Stimulated activated CD8-positive, alpha-beta memory T cell treated with anti-CD3 and anti-CD28 coated beads, Interleukin-7, amount 100 ng/mL, for 4 hours (primary cell): ENCODE data around the gene GMDS.
"Not testable (repeated sequence)": the region's sequence is repeated elsewhere in the genome, so short reads cannot be mapped to it uniquely, and the experiment has no call there.

Experiments used
- DNase-seq, 2 donors: peaks; one replicate each; pipeline ENCODE4 v3.0.0-alpha.2; 2020; ENCODE audit warnings: low read depth in 2 of 2

GMDS gene

GRCh38 chr6:1686117-1687098, 559.0 kb downstream of the GMDS start:
- no peak for DNase-seq

- DNase-seq, result no peak
These were observed 565.7 kb downstream of the GMDS start for GRCh38 chr6:1679688-1680068.

- DNase-seq, result no peak
These were observed 566.2 kb downstream of the GMDS start for GRCh38 chr6:1679031-1679687.

GRCh38 chr6:1678201-1678600, 567.2 kb downstream of the GMDS start:
- no peak for DNase-seq

- DNase-seq, result no peak
These were observed 573.0 kb downstream of the GMDS start for GRCh38 chr6:1672379-1672778.

- DNase-seq, result no peak
These were observed 574.5 kb downstream of the GMDS start for GRCh38 chr6:1670711-1671462.

GRCh38 chr6:1669996-1670395, 575.4 kb downstream of the GMDS start:
- no peak for DNase-seq

- not testable (repeated sequence) for DNase-seq
These were observed 576.9 kb downstream of the GMDS start for GRCh38 chr6:1668456-1668855.

- no peak for DNase-seq
These were observed 577.6 kb downstream of the GMDS start for GRCh38 chr6:1667805-1668175.

- no peak for DNase-seq
These were observed 578.2 kb downstream of the GMDS start for GRCh38 chr6:1667012-1667804.

- no peak for DNase-seq
These were observed 580.2 kb downstream of the GMDS start for GRCh38 chr6:1665214-1665613.

GRCh38 chr6:1664329-1664728, 581.1 kb downstream of the GMDS start:
- DNase-seq, result no peak

- DNase-seq, result no peak
These were observed 581.9 kb downstream of the GMDS start for GRCh38 chr6:1663511-1663910.

- no peak for DNase-seq
These were observed 582.9 kb downstream of the GMDS start for GRCh38 chr6:1662534-1662933.

GRCh38 chr6:1659816-1660215, 585.6 kb downstream of the GMDS start:
- no peak for DNase-seq

GRCh38 chr6:1658212-1659005, 587.0 kb downstream of the GMDS start:
- DNase-seq, result no peak

GRCh38 chr6:1657771-1658165, 587.6 kb downstream of the GMDS start:
- no peak for DNase-seq

- no peak for DNase-seq
These were observed 588.2 kb downstream of the GMDS start for GRCh38 chr6:1657116-1657770.

- no peak for DNase-seq
These were observed 591.4 kb downstream of the GMDS start for GRCh38 chr6:1654054-1654453.

GRCh38 chr6:1652842-1653241, 592.6 kb downstream of the GMDS start:
- DNase-seq, result no peak
